Measurements from ENCODE around the gene NDST4.

DNA sequence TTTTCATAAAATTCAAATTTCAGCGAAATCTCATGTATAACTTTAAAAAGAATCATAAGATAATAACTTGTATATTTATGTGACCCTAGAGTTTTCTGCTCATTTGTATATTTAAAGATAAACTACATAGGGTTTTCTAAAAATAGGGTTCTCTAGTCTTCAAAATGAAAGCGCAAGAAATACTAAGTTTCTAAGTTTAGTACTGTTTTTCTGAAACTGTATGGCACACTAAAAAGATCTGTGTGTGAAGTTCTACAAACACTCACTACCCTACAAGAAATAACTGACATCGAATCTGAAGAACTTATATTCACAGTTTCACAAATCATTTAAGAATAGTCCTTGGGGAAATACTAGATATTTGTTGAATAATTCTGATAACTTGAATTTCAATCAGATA lies 38.7 kb upstream of the NDST4 start:
- TF ChIP-seq POLR2A (IDR thresholded peaks at IDR 0.05) (no peak), CTCF (IDR thresholded peaks at IDR 0.05) (no peak)
